SW480 (cell line): ENCODE results near the gene SLC38A10.

Source experiments
- DNase-seq: peaks from one replicate; pipeline ENCODE4 v3.0.0-alpha.2; 2016; ENCODE audit warnings: low spot score

SLC38A10 gene

DNA sequence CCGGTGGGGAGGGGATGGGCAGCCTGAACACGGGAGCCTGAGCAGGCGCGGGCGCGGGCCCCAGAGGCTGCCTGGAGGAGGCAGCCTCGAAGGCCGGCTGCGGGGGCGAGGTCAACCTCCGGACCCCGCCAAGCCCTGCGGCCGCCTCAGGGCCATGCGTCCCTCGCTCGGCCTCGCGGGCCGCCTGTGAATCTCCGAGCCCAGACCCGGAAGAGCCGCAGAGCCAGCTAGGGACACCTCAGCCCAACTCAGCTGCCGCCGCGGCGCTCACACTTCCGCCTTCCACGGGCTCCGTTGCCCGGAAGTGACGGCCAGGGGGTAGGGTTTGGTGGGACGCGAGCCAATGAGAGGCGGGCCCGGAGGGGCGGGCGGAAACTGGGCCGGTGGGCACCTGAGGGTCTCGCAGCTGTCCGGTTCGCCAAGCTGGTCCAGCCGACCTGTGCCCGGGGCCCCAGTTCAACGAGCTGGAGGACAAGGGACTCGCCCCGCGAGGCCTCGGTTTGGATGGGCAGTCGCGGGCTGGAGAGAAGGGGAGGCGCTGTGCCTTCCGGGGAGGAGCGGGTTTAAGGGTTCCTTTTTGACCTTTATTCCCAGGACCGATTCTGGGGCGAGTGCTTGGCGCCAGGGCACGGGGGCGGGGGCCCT is at the start of gene SLC38A10:
TSS of gene SLC38A10 (minus strand) at position 277 of the 645 bp plus-strand sequence. CDS start 386 bp downstream, outside the sequence.
- DNase-seq, result peak; percentile 86

DNA sequence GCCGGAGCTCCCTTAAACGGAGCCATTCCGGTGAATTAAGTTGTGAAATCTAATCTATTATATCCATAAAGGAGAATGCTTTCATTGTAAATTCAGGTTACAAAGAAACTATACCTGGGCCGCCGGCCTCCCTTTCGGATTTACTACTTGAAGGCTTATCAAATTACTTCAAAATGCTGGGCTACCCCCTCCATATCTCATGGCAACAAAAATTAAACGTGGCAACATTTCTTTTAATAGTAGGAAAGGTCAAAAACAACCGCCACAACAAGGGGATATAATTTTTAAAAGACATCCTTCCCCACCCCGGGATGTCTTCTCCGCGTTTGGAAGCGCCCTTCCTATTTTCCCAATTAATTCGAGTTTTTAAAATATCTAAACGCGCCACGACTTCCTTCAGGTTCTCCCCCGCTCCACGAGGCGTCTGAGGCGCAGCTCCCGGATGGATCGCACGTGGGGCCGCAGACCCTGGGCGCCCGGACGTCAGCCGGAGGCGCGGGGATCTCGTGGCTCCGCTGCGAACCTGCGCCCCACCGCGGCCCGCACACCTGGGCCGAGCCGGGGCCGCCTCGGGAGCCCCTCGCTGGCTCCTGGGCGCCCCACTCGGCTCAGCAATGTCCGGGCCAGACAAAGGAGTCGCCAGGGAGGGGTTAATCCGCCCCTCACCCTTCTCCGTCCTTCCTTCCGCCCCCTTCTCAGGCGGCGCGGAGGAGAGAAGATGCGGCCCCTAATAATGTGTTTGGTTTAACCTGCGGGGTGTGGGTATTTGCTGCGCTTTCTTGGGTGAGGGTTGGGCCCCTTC is 47.4 kb upstream of the SLC38A10 start:
- DNase-seq, result no peak

DNA sequence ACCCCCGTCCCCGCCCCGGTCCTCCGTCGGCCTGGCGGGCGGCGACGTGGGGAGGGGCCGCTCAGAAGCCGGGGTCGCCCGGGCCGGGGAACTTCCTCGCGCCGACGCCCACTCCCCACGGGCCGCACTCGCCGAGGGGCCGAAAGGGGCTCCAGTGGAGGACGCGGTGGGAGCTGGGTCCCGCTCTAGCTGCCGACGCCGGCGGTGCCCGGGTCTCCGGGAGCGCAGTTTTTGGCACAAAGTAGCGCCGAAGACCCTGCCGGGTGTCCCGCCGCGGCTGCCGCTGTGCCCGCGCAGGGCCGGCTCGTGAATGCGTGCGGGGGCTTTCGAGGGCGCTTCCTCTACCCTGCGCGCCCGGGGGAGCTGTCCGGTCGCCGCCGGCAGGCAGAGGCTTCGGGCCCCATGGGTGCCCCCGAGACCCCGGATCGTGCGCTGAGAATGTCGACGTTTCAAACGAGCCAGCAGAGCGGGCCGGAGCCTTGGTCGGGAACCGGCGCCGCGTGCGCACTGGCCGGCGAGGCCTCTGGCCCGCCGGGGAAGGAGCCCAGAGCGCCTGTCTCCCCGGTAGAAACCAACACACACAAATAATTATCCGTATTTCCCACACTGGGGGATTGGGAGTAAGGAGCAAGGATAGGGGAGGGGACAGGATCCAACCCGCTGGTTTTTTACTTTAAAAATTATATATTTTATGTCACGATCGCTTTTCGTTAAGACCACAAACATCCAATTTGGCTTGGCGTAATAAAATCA is 46.6 kb upstream of the SLC38A10 start:
- DNase-seq, result no peak

DNA sequence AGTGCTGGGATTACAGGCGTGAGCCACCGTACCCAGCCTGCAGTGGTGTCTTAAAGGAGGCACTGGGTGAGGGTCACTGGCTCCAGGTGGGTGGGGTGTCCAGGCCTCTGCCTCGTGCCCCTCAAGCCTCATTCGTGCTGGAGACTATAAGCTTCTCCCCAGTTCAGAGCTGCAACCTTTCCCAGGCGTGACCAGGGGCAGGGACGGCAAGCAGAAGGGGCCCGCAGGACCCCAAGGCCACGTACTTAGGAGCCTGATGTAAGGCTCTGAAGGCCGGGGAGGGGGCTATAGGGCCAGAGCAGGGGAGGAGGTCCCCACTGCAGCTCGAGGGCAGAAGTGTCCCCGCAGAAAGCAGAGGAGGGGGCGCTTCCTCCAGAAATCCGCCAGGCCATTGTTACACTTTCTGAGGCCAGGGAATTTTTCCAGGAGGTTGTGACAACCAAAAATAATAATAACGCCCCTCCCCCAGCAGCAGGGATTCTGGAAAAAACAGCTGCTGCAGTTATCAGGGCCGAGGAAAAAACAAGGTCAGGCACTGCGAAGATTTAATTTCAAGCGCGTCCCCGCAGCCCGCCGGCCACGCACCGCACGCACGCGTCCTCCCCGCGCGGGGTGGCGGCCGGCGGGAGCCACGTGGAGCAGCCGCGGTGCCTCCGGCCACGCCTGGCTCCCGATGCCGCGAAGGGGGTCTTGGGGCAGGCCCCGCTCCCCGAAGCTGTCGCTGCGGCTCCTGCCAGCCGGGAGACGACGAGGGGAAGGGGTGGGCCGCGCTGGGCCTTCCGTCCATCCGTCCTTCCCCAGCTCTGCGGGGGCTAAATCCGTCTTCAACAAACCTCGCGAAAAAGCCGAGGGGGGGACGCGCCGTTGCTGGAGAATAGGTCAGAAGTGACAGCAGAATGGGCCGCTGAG is 45.8 kb upstream of the SLC38A10 start:
- no peak for DNase-seq

DNA sequence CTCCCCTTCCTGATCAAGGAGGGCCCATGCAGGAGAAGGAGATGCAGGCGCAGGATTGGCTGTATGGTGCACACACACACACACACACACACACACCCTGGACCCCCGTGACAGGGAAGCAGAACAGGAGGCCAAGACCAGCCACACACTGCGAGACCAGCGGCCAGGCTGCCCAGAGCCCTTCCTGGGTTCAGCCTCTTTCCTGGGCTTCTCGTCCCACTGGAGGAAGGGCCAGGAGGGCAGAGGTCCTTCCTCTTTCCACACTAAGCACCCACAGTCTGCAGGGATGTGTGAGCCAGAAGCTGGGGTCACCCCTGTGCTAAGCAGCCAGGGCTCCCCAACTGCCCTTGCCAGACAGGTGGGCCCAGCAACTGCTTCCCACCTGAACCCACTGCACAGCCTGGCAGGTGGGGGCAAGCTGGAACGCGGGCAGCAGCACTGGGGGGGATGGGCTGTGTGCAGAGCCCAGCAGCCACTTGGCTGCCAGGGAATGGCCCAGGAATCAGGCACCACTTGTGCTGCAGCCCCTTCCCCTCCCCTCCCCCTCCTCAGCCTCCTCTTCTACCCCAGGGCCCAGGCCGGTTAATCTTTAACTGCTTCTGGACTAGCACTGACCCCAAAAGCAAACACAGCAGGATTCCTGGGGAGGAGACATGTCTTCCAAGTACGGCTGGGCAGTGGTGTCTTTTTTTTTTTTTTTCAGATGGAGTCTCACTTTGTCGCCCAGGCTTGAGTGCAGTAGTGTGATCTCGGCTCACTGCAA is 44.6 kb upstream of the SLC38A10 start:
- no peak for DNase-seq

DNA sequence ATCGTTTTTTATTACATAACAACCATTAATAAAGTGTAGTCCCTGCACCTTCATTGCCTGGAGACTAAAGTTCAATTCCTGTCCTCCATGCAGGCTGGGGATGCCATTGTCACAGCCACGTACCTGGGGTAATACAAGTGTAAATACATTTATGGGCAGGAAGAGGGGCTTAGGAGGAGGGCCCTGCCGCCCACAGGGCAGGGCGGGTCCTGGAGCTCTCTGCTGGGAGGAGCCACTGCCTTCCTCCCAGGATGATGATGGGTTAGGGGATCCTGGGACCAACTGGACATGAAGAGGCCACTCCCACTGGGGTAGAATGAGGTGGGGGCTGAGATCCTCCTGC is 44.1 kb upstream of the SLC38A10 start:
- no peak for DNase-seq

DNA sequence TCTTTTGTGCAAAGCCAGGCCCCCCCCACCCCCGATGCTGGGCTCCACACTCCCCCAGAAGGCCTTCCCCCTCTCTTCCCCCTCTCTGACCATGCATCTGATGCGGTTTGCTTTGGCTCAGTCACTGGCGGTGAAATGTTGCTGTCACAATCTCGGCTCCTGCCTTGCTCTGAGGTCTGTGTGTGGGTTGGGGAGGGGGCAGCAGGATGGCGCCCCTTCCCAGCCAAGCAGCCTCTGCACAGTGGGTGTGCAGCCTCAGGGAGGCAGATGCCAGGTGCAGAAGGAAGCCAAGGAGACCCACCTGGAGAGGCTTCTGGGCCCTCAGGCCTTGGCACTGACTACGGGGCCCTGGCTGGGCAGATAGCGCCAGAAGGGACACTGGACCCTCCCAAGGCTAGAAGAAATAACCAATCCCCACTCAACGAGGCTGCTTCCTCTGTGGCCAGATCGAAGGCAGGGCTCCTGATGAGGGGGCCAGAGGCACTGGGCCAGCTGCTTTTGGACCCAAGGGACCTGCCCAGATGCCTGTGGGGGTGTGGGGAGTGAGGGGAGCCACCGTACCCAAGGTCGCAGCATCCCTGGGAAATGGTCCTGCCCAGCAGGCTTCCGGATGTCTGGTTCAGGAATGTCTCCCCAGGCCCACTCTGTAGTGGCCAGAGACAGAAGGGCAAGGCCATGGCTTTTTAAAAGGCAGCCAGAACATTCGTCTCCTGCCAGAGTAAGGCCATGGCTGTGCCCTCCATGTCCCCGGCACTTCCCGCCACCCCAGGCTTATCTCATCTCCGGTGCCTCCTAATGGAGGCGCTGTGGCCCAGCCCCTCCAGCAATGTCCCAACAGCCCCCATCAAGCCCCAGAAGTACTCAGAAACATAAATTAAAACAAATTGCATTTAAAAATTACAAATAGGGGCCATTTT is 43.4 kb upstream of the SLC38A10 start:
- no peak for DNase-seq

DNA sequence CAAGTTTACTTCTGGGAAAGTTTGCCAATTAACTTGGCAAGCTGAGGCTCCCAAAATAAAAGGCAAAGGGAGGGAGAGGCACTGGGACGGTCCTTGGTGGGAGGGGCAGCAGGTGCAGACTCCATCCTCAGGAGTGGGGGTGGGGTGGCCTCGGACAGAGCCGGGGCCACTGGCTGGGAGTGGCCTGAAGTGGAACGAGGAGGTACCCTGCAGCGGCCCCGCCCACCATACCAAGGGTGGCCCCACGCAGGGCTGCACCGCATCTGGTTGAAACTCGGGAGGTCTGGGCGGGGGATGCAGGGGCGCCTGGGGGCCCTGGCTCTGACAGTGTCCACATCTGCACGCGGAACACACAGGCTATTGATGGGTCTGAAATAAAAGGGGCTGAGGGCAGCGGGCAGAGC is 42.4 kb upstream of the SLC38A10 start:
- DNase-seq, result no peak

DNA sequence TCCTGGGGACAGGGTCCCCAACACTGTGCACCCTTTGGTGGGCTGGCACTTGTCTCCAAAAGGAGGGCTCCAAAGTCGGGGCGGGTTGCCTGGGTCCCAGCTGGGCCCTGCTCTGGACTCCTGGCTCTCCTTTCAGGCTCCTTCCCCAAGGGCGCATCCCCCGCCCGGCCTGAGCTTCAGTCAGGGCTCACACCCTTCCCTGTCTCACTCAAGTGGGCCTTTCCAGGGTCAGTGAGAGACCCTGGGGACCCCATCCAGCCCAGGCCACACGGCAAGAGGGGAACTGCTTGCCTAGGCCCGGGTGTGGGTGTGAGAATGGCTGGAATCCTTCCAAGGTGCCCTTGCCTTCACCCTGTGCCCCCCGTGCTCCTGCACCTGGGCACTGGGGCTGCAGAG is 41.8 kb upstream of the SLC38A10 start:
- no peak for DNase-seq

DNA sequence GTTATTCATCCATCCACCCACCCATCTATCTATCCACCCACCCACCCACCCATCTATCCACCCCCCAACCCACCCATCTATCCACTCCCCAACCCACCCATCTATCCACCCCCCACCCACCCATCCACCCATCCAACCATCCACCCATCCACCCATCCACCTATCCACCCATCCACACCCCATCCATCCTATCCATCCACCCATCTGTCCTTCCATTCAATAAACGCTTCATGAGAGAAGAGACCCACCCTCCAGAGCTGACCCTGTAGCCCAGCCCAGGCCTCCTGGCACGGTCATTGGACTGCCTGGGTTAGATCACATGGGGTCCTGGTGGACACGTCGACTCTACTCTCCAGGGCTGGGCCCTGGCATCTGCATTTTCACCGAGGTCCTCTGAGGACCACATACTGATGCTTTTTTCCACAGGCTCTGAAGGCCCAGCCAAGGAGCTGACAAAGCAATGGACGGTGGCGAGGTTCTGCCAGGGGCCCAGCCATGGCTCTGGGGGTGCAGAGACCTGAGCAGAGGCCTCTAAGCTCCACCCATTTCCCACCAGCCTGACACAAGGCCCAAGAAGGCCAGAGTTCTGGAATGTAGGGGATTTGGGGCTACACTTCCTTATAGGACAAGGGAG is 41.3 kb upstream of the SLC38A10 start:
- no peak for DNase-seq

DNA sequence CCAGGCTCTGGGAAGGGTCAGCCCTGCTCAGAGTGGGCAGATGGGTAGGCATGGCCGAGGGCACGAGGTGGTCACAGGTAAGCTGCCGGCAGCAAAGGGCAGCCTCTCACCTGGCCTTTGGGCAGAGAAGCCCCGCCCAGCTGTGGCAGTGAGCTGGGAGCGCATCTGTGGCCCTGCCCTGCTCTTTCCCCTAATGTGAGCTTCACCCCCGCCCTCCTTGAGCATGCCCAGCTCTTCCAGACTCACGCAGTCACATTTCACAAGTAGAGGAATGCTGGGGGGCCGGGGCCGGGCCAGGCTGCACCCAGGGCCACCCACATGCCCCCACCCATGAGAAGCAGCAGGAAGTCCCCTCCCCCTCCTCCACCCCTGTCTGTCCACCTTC is 40.7 kb upstream of the SLC38A10 start:
- DNase-seq, result peak; percentile 59

DNA sequence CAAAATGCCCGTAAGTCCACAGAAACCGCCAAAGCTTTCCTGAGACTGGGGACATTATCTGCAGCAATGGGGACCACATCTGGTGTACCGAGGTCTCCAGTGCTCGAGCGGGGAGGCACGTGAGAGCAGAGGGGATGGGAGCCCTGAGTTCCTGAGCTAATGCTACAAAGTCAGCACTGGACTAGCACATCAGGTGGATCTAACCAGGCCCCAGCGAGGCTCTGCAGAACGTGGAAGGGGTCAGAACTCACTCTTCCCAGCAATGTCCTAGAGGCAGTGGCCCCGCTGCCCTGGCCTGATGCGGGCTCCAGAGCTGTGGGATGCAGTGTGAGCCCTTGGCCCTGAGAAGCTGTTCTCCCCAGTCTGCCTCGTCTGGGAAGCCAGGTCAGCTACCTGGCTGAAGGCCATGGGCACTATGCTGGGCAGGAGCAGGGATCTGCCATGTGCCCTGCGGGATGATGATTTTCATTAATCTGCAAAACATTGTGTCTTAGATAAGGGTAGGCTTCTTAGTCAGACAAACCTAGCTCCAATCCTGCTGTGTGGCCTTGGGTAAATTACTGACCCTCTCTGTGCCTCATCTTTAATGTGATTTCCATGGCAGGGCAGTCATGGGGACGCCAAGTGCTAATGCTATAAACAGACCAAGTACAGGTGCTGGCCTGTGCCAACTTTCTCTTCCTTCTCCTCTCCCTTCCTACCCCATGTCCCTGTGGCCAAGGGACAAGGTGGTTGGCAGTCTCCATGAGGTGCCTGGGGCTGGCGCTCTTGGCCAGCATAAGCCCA is 40.1 kb upstream of the SLC38A10 start:
- no peak for DNase-seq

DNA sequence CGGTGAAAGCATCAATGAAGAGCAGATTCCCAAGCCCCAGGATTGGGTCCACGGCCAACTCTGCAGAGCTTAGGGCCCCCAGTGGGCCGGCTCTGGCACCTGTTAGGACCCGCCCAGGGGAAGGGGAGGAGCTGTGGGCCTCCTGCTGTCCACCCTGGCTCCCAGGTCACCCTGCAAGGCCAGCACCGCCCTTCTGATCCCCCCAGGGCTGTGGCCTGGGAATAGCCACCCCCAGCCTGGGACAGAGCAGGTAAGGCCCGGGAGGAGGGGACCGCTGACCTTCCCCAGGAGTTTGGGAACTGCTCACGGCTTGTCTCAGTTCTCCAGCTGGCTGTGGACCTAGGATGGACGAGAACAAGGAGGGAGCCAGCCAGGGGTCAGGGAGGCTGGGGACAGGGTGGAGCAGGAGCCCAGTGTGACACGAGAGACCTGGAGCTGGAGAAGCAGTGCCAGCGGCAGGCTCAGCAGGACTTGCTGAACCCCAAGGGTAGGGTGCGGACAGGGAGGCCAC is 39.3 kb upstream of the SLC38A10 start:
- no peak for DNase-seq

DNA sequence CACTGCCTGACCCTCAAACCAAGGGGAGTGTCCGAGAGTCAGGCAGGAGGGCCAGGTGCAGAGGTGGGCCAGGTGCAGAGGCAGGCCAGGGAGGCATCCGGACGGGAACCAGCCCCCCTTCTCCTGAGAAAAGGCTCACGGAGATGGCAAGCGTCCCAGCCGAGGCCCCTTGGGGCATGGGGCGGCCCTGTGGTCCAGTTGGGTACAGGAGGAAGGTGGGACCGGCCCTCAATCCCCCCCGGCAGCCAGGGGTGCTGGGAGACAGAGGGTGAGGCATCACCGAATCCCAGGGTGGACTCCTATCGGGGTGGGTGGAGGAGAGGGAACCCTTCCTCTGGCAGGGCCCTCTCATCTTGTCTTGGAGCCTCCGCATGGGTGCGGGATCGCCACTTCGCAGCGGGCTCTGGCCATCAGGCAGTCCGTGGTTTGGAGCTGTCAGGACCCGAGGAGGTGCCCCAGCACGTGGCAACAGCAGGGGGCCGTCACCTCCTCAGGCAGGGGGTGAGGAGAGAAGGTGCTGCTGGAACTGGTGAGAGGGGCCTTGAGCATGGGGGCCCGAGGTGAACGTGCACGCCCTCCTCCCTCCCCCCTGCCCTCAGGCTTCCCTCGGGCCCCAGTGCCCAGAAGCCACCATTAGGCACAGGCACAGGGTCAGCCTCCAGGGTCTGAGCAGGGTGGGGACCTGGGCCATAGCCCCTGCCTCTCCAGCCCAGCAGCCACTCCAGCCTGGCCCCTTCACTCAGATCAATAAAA is 38.7 kb upstream of the SLC38A10 start:
- DNase-seq, result no peak

DNA sequence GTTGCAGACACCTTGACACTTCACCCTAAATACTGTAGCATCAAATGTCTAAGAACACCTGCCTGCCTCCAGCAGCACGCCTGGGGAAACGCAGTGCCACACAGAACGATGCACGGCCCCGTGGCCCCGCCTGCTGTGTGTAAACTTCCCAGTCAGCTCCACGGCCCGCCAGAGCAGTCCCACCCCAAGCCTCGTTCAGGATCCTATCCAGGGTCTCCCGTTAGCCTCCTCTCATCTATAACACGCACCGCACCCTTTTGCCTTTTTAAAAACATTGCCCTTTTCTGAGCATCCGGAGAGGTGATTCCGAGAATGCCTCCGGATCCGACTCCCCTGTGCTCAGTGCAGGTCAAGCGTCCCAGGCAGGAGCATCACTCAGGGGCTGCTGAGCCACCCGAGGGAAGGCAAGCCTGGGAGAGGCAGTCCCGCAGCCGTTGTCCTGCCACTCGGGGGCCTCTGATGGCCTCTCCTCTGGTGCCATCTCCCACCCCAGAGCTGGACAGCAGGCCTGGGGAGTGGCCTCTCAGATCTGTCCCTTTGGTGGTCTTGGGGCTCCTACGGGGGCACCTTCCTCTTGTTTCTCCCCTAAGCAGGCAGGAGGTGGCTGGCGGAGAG is 37.9 kb upstream of the SLC38A10 start:
- DNase-seq, result no peak

DNA sequence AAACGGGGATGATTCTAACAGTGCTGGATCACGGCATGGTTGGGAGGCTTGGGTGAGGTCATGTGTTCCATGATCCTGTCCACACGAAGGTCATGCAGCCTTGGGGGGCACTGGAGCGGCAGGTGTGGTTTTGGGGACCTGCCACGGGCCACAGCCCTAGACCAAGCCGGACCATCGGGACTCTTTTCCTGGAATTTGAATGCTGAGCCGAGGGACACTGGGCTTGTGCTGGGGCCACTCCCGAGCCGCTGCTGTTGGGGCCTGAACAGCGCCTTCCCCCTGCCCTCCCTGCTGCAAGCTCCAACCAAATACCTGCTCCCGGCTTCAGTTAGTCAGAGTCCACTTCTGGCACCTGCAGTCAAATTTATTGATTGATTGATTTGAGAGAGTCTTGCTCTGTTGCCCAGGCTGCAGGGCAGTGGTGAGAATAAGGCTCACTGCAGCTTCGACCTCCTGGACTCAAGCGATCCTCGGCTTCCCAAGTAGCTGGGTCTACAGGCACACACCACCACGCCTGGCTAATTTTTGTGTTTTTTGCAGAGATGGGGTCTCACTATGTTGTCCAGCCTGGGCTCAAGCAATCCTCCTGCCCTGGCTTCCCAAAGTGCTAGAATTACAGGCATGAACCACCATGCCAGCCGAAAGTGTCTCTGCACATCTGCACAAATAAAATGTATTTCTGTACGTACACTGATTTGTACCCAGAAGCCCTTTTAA is 37.2 kb upstream of the SLC38A10 start:
- no peak for DNase-seq

DNA sequence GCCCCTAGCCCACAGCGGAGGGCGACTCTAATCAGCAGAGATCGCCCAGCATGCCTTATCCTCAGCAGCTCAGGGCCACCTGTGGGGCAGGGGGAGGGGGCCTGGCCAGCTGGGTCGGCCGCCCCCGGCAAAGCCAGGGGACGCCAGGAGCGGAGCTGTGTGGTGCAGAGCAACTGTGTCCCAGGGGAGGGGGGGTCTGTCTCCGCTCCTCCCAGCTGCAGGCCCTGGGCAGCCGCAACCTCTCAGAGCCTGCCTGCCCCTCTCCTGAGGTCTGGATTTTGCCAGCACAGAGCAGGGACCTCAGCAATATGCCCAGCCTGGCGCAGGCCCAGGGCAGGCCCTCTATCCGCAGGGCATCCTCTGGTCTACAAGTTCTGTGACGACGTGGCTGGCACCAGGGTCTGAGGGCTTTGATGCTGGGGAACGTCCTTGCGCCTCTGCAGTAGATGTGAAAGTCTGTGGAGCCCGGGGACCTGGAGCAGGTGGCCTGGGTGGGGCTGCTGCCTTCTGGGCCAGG is 36.5 kb upstream of the SLC38A10 start:
- no peak for DNase-seq
